NK-92 (cell line): ENCODE data around the gene INSL3.
A peak's percentile ranks its signal among the peaks of the same experiment; 100 is the strongest.

ENCODE experiments used
- DNase-seq: peaks from one replicate; lab custom pipeline; 2025; ENCODE audit not compliant: unreplicated experiment; lab: John Stamatoyannopoulos, UW

Gene INSL3, protein sequence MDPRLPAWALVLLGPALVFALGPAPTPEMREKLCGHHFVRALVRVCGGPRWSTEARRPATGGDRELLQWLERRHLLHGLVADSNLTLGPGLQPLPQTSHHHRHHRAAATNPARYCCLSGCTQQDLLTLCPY

DNA sequence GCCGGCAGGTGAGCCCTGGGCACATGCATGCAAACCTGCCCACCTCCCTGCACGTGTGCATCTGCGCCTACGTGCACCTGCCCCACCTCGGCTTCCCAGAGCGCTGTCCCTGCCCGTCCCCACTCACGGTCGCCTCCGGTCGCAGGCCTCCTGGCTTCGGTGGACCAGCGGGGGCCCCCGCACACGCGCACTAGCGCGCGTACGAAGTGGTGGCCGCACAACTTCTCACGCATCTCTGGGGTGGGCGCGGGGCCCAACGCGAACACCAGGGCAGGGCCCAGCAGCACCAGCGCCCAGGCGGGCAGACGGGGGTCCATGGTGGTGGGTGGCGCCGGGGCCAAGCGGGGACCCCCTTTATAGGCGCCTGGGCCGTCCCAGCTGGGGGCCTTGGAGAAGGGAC lies at the start of gene INSL3:
TSS of gene INSL3 (minus strand) at position 330 of the 400 bp plus-strand sequence. CDS start at position 317, 13 bp downstream.
- DNase-seq: no peak

DNA sequence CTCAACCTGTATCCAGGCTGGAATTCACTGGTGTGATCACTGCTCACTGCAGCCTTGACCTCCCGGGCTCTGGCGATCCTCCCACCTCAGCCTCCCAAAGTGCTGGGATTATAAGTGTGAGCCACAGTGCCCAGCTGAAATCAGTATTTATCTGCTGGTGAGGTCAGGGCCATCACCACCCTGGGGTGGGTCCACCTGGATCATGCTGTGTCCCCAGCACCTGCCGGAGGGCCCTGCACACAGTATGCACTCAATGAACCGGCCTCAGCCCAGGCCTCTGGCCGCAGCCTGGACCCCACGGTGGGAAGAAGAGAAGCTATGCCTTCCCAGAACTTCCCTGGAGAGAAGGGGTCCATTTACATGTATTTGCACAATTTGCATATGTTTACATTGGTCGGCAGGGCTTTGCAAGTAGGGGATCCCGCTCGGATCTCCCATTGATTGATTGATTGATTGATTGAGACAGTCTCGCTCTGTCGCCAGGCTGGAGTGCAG lies 47.8 kb upstream of the INSL3 start:
- DNase-seq: no peak

DNA sequence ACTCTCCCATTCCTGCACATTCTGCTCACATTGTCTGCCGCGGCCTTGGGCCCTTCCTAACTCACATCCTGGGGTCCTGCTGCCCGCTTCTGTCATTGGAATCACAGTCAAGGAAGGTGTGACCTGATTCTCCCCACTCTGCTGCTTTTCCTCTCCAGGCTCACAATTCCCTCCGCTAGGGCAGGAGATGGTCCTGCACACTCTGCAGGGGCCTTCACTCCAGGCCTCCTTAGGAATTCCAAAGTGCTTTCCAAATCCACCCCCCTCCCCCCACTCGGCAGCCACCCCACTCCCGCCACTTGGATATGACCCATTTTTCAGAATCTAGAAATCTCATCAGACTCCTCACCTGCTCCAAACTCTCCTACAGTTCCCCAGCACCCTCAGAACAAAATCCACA lies 47.4 kb upstream of the INSL3 start:
- DNase-seq: no peak

DNA sequence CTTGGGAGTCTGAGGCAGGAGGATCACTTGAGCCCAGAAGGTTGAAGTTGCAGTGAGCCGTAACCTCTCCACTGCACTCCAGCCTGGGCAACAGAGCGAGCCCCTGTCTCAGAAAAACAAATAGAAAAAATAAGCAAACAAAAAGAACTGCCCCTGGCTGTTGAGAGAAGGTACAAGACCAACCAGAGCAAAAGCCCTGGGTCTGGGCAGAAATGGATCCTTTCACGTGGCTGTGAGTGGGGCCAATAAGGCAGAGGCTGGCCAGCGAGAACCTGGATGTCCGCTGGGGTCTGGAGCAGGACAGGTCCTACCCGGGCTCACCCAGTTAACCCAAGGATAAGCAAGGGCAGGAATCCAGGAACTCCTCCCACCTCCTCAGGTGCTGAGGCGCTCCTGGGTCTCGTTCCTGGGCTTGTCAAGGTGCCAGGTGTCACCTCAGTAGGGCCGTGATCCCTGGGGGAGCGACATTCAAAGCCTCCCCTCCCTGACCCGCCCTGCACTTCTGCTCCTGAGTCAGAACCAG lies 45.7 kb upstream of the INSL3 start:
- no peak for DNase-seq

GRCh38 chr19:17866312-17866963 lies 45.1 kb upstream of the INSL3 start:
- no peak for DNase-seq

- no peak for DNase-seq
These were observed 44.3 kb upstream of the INSL3 start for GRCh38 chr19:17865364-17866311.

GRCh38 chr19:17863520-17864182 lies 42.3 kb upstream of the INSL3 start:
- DNase-seq: no peak

- DNase-seq: no peak
These were observed 41.6 kb upstream of the INSL3 start for GRCh38 chr19:17862711-17863519.

- DNase-seq: no peak
These were observed 40.5 kb upstream of the INSL3 start for GRCh38 chr19:17861542-17862402.

GRCh38 chr19:17860993-17861360 lies 39.7 kb upstream of the INSL3 start:
- DNase-seq: no peak

- DNase-seq: no peak
These were observed 39.1 kb upstream of the INSL3 start for GRCh38 chr19:17860331-17860992.

GRCh38 chr19:17859533-17860330 lies 38.4 kb upstream of the INSL3 start, which contains the start of gene RPL18A:
RPL18A (plus strand) TSS chr19:17859910; CDS start chr19:17859957, 47 bp downstream.
- DNase-seq: peak; percentile 95

DNA sequence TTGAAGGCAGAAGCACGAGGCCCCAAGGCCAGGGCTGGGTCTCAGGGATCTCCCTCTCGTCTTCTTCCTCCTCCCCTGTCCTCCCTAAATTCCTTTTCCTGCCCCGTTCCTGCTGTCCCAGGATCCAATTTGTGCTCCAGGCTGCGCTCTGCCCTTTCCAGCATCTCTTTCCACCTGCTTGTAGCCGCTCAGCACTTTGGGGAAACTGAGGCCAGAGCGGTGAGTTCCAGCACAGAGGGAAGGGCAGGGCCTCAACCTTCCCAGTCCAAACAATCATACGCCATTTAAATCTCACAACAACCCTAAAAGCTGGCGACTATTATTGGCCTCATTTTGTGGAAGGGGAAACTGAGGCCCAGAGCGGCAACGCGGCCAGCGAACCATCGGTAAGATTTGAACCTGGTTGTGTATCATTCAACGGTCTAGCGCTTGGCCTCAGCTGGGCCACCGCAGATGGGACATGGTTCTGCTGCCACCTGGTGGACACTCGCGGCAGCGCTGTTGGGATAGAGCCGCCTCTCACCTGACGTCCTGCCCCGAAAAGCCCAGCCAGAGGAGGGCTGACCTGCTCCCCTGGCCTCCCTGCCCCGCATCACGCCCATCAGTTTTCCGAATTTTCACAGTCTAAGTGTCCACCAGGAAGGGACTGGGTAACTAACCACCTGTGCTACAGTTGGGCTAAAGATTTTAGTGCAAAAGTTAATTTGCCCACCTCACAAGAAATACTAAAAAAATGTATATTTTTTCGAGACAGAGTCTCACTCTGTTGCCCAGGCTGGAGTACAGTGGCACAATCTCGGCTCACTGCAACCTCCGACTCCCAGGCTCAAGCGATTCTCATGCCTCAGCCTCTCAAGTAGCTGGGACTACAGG lies 34.2 kb upstream of the INSL3 start:
- DNase-seq: no peak

- no peak for DNase-seq
These were observed 32.7 kb upstream of the INSL3 start for GRCh38 chr19:17854061-17854460.

- no peak for DNase-seq
These were observed 27.4 kb upstream of the INSL3 start for GRCh38 chr19:17848595-17849292.
